GM12873 (cell line): ENCODE results near the gene ATP23.

Source experiments
- TF ChIP-seq, protein P1 (sequence below): IDR thresholded peaks from 2 replicates; pipeline ENCODE4 v1.5.1; 2012; ENCODE audit warnings: low read depth, mild to moderate bottlenecking, moderate library complexity, low read length, control low read depth; ENCODE audit not compliant: insufficient read depth; ENCODE audit errors: missing control alignments

Gene ATP23

DNA sequence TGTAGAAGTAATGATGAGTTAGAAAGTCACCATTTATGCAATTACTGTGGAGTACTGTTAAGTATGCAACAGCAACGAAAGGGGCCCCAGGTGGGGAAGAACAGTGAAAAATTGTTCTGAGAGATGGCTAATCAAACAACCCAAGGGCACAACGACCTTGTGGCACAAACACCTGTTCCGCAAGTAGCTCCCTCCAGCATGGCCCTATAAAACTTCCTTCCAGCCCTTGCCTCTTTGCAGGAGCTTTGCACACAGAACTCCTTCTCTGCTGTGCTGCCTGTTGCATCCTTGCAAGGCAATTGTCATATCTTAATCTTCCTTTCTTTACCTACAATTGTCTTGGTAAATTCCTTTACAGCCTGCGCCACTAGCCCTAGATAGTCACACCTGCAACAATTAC, 23.2 kb upstream of the ATP23 start:
- TF ChIP-seq, protein P1, sequence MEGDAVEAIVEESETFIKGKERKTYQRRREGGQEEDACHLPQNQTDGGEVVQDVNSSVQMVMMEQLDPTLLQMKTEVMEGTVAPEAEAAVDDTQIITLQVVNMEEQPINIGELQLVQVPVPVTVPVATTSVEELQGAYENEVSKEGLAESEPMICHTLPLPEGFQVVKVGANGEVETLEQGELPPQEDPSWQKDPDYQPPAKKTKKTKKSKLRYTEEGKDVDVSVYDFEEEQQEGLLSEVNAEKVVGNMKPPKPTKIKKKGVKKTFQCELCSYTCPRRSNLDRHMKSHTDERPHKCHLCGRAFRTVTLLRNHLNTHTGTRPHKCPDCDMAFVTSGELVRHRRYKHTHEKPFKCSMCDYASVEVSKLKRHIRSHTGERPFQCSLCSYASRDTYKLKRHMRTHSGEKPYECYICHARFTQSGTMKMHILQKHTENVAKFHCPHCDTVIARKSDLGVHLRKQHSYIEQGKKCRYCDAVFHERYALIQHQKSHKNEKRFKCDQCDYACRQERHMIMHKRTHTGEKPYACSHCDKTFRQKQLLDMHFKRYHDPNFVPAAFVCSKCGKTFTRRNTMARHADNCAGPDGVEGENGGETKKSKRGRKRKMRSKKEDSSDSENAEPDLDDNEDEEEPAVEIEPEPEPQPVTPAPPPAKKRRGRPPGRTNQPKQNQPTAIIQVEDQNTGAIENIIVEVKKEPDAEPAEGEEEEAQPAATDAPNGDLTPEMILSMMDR, result no peak

DNA sequence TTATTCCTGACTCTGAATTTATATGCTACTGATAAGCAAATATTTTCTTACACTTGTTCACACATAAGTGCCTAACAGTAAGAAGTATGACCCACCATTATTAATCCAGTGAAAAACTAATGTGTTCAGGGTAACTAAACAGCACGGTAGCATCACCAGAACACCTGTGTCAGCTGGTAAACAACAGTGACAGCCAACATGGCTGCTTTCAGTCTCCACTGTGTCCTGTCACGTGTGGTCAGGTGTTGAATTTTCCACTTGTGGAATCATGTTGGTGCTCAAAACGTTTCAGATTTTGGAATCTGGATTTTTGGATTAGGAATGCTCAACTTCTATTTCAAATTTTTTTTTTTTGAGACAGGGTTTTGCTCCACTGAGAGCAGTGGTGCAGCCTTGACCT, 14.3 kb upstream of the ATP23 start:
- TF ChIP-seq, protein P1, result no peak

DNA sequence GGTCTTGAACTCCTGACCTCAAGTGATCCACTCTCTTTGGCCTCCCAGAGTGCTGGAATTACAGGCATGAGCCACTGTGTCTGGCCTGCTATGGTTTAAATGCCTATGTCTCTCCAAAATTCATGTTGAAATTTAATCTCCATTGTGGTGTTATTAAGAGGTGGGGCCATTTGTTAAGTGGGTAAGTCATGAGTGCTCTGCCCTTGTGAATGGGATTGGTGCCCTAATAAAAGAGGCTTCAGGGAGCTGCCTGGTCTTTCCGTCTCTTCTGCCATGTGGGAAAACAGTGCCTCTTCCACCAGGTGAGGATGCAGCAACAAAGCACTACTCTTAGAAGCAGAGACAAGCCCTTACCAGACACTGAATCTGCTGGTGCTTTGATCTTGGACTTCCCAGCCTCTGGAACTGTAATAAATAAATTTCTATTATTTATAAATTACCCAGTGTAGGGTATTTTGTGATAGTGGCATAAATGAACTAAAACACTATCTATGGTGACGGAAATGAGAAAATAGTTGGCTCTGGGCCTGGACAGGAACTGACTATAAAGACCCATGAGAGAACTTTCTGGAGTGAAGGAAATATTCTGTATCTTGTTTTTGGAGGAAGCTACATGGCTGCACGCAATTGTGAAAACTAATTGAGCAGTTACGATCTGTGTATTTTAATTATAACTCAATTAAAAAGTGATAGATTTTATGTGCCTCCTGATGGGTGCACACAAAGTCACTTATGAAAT, 12.1 kb upstream of the ATP23 start:
- TF ChIP-seq, protein P1, result no peak

DNA sequence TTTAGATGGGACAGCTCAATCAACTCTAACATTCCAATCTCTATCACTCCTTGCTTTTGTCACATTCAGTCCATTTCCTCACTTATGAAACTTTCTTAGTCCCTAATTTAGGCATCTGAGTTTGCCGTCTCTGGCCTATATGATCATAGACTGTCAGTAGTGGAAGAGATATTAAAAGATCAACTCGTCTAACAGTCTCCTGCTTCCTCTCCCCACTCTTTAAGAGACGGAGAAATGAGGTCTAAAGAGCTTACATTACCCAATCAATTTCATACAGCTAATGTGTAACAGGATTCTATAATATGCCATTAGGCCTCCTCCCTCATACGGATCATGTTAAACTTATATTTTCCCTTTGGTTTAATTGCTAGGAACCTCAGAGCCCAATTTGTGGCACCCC, 6.5 kb upstream of the ATP23 start:
- TF ChIP-seq, protein P1, result no peak

DNA sequence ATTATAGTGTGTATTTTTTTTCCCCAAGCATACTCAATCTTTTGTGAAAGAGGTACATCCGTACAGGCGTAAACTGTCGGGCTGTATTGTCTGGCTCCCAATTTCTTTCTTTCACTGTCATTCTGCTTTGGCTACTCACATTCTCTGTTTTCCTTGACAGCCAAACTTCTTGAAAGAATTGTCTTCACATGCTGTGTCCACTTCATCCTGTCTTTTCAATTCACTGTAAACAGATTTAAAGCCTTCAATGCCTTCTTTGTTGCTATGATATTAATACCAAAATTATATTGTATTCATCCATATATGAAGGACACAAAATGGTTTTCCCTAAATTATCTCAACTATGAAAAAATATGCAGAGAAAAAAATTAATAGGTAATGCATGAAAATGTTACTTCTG, 6.0 kb upstream of the ATP23 start:
- TF ChIP-seq, protein P1, result no peak

DNA sequence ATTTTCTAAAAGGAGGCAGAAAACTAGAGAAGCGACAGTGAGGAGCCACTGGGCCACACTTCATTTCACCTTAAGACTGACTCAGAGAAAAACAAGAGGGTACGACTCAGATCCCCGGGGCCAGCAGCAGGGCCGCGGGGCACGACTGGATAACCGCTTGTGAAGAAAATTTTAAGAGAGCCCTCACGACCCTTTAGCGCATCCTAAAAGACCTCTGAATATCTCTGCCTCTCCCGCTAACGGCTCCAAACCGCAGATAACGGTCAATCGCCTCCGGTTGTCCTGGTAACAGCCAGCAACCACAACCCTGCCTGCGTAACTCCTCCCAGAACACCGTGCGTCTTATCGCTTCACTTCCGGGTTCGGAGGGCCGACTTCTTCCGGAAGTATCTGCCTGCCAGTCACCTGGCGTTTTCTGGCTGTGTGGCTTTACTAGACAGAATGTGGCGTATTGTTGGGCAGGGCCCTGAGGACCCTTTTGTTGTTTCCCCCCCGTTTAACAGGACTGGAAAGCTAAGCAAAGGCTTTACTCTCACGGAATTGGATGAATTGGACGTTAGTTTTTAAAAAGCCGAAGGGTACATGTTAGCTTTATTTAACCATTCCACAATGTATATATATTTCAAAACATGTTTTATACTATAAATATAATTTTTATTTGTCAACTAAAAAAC, 5.4 kb upstream of the ATP23 start:
- TF ChIP-seq, protein P1, result no peak

DNA sequence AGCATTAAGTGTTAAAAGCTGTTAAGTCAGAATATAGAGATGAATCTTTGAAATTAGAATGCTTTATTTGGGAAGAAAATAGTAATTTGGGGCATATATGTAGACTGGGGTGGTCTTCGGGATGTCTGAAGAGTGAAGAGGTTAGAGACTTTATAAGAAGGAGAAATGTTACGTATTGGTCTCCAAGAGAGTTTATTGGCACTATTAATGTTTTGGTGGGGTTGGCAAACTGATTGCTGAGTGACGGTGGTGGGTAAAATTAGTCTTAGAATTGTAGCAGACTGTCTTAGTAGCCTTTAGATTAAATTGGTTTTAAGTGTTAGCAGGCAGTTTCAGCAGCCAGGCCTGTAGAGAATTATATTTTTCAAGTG, 4.9 kb upstream of the ATP23 start:
- TF ChIP-seq, protein P1, result no peak
